Heart left ventricle (tissue), 16 donors: ENCODE data around the gene KMT2A. TPM values are rescaled to one million over a fixed set of nuclear protein-coding genes. Genes with fewer than 3 reads are reported as not detected.

Experiments
- ATAC-seq, 4 donors: fragments of 200-7000 bp; cut with Tn5 transposase; one replicate each; pipeline ENCODE4 v1.9.1; 2020 to 2022; ENCODE audit warnings: moderate library complexity in 4 of 4, mild to moderate bottlenecking in 3 of 4, moderate number of reproducible peaks in 1 of 4
- DNase-seq, 5 donors: peaks; one replicate each; pipeline ENCODE4 v3.0.0-alpha.2; 2020
- H3K27ac ChIP-seq, 12 donors: fragments of 200-600 bp; sonication (generic) in 4 of 12; one replicate each; pipeline versions ENCODE4 v1.5.0 to v1.8.0; 2016 to 2022; ENCODE audit warnings: mild to moderate bottlenecking in 2 of 12
- H3K27me3 ChIP-seq, 9 donors: fragments of 200-600 bp; sonication (generic) in 2 of 9; one replicate each; pipeline versions ENCODE4 v1.5.1 to v1.8.0; 2016 to 2022; ENCODE audit warnings: mild to moderate bottlenecking in 3 of 9
- H3K36me3 ChIP-seq, 9 donors: fragments of 200-600 bp; sonication (generic) in 2 of 9; one replicate each; pipeline versions ENCODE4 v1.5.0 to v1.8.0; 2018 to 2022; ENCODE audit warnings: mild to moderate bottlenecking in 2 of 9
- H3K4me1 ChIP-seq, 12 donors: fragments of 200-600 bp; sonication (generic) in 4 of 12; one replicate each; pipeline versions ENCODE4 v1.5.0 to v1.8.0; 2016 to 2022; ENCODE audit warnings: mild to moderate bottlenecking in 3 of 12
- H3K4me3 ChIP-seq, 12 donors: fragments of 200-600 bp; sonication (generic) in 4 of 12; one replicate each; pipeline versions ENCODE4 v1.5.0 to v1.8.0; 2017 to 2022; ENCODE audit warnings: mild to moderate bottlenecking in 9 of 12, moderate library complexity in 4 of 12
- H3K9me3 ChIP-seq, 12 donors: fragments of 200-600 bp; sonication (generic) in 4 of 12; one replicate each; pipeline versions ENCODE4 v1.5.0 to v1.8.0; 2016 to 2022; ENCODE audit warnings: mild to moderate bottlenecking in 1 of 12
- CTCF ChIP-seq, 12 donors: fragments of 200-600 bp; sonication (generic) in 4 of 12; IDR thresholded peaks; one replicate each; pipeline versions ENCODE4 v1.5.0 to v1.8.0; 2018 to 2022; ENCODE audit warnings: antibody characterized with exemption in 12 of 12, mild to moderate bottlenecking in 5 of 12
- POLR2A ChIP-seq, 2 donors: fragments of 450-650 bp; IDR thresholded peaks; one replicate each; pipeline ENCODE4 v1.6.1; 2017; ENCODE audit warnings: antibody characterized with exemption in 2 of 2, mild to moderate bottlenecking in 2 of 2, moderate library complexity in 2 of 2
- WGBS, 4 donors: extraction: QIAGEN DNeasy Blood & Tissue Kit in 2 of 4; methylation state at CpG; one replicate each; pipeline versions ENCODE4 v1.1.5 to v1.1.7; 2013 to 2018; 5-methylcytosine and 5-hydroxymethylcytosine counted together
- intact Hi-C, 10 donors: fragments of 100-400 bp; cut with DNase I; formaldehyde crosslinking; loops; one replicate each; pipeline versions ENCODE4 v1.11.1 to v1.14.2; 2022
- polyA plus RNA-seq, 2 donors: library from polyadenylated mRNA; stranded (reverse); fragments of 200-250 nt; gene quantifications; one replicate each; pipeline ENCODE4 v1.2.3, GENCODE V29; 2013
- total RNA-seq, 9 donors: library from RNA; depleted of rRNA in 2 of 9; stranded (reverse); fragments of >200 nt in 2 of 9; fragmentation: NEBNext Ultra II Directional in 3 of 9; extraction: Animal tissue kit (Norgen Biotek cat#: 25700) in 3 of 9; gene quantifications; one replicate each; pipeline versions ENCODE4 v1.1.0 to v1.2.4, GENCODE V29; 2016 to 2023
- donor health status: ischemic (EF 13 %, LVEDD 7.1; RV severe dilation, severe dysfunction).
- donor health status: healthy with polysubstance abuse.
- donor health status: DM: no; HTN: yes; CAD: no.
- donor health status: DM: no; HTN: no; CAD: no.
- donor health status: ischemic (EF 25% LVEDD 6.9; RV normal size, moderate dysfunction).
- donor health status: ischemic (EF 25% LVEDD 5.7; RV mildly dilated, moderate dysfunction).
- donor health status: healthy.
- donor health status: DM: yes; HTN: yes; CAD: no.
- donor health status: ischemic (EF 35%, LVEDD 5.7; RV mildly dilated, moderate dysfunction).
- donor health status: nonischemic (EF 11% LVEDD 7.7; RV severe dilation, severe dysfunction).
- donor health status: DM: yes; HTN: yes; CAD: no.
- donor health status: PGD.
- donor health status: ischemic (EF 29% LVEDD 5.4; RV normal size, mild dysfunction).
- donor health status: nonischemic (EF 23%, LVEDD 6.1; RV moderate dilation, normal function).

The KMT2A gene
- total and polyA plus RNA-seq, 11 donors = 9.9 to 117 (median 27.7) TPM

GRCh38 chr11:118427707-118428106, 8.6 kb upstream of the KMT2A start:
- intact Hi-C loops = no loop called here
- H3K27me3 ChIP-seq = no peaks in the 10 kb centered on the region
- H3K9me3 ChIP-seq = no peaks in the 10 kb centered on the region
- DNase-seq (no peak), ATAC-seq (no peak)
- H3K4me1 ChIP-seq = peaks cover 0 to 5% (median 0%) of the 10 kb centered on the region in 12 donors
- TF ChIP-seq POLR2A (IDR thresholded peaks at IDR 0.05) (no peak), CTCF (IDR thresholded peaks at IDR 0.05) (no peak)
- H3K36me3 ChIP-seq = no peaks in the 10 kb centered on the region
- H3K27ac ChIP-seq = no peak overlapping the region
- no peak overlapping the region for H3K4me3 ChIP-seq
- WGBS, 4 donors = 32 to 33% (median 33%) methylated on average over 1 of the region's 1 CpG

GRCh38 chr11:118430956-118431355, 5.3 kb upstream of the KMT2A start:
- Histone ChIP-seq H3K36me3 (no peaks in the 10 kb centered on the region), H3K9me3 (no peaks in the 10 kb centered on the region), H3K27ac (no peak overlapping the region), H3K4me1 (peaks cover 0 to 14% (median 8%) of the 10 kb centered on the region in 12 donors), H3K27me3 (no peaks in the 10 kb centered on the region), H3K4me3 (no peak overlapping the region)
- ATAC-seq = no peak
- intact Hi-C loops = loop anchor here in 2 of 10 donors (10.0 kb wide), 1 partner anchor 54 kb away; no protein-coding TSS in a partner anchor
- DNase-seq = no peak
- TF ChIP-seq CTCF (IDR thresholded peaks at IDR 0.05) (no peak), POLR2A (IDR thresholded peaks at IDR 0.05) (no peak)
- WGBS, 4 donors = 71 to 88% (median 80%) methylated on average over 2 of the region's 2 CpGs

- no peaks in the 10 kb centered on the region for H3K36me3 ChIP-seq
- H3K27me3 ChIP-seq = no peaks in the 10 kb centered on the region
- intact Hi-C loops = loop anchor here in 3 of 10 donors (2.0 to 10.0 kb wide), 2 partner anchors 33 to 51 kb away; partner anchors contain the start of gene ATP5MG (in 1 of the 3)
- H3K27ac ChIP-seq = no peak overlapping the region
- TF ChIP-seq CTCF (IDR thresholded peaks at IDR 0.05) = no peak
- TF ChIP-seq POLR2A (IDR thresholded peaks at IDR 0.05) = no peak
- peaks cover 0 to 38% (median 18%) of the 10 kb centered on the region in 12 donors for H3K4me1 ChIP-seq
- ATAC-seq = no peak
- peak overlapping the region in 10 of 12 donors; percentile 91 to 99 (median 96) for H3K4me3 ChIP-seq
- H3K9me3 ChIP-seq = no peaks in the 10 kb centered on the region
- no peak for DNase-seq
- WGBS, 4 donors = 8 to 11% (median 10%) methylated on average over 9 of the region's 9 CpGs
These were observed 2.2 kb upstream of the KMT2A start for GRCh38 chr11:118434123-118434552.

- peak in 4 of 5 donors; percentile 23 to 40 (median 31) for DNase-seq
These were observed 1.6 kb upstream of the KMT2A start for GRCh38 chr11:118434553-118435289.

More at GRCh38 chr11:118434553-118435289, 1.6 kb upstream of the KMT2A start:
- H3K4me1 ChIP-seq = peaks cover 0 to 44% (median 24%) of the 10 kb centered on the region in 12 donors
- intact Hi-C loops = loop anchor here in 9 of 10 donors (2.0 to 10.0 kb wide), 5 partner anchors 32 to 53 kb away; partner anchors contain the start of gene ATP5MG (in 7 of the 9)
- peak in 2 of 4 donors; percentile 5 to 12 for ATAC-seq
- no peaks in the 10 kb centered on the region for H3K27me3 ChIP-seq
- no peaks in the 10 kb centered on the region for H3K36me3 ChIP-seq
- peak overlapping the region in 10 of 12 donors; percentile 78 to 96 (median 91) for H3K27ac ChIP-seq
- TF ChIP-seq CTCF (IDR thresholded peaks at IDR 0.05) (no peak), POLR2A (IDR thresholded peaks at IDR 0.05) (no peak)
- peak overlapping the region; percentile 81 to 99 (median 96) for H3K4me3 ChIP-seq
- 0 to 1% (median 1%) methylated on average over 37 to 39 of the region's 39 CpGs for WGBS, 4 donors
- no peaks in the 10 kb centered on the region for H3K9me3 ChIP-seq
